GM18861 (cell line): ENCODE data around the gene RTEL1.
A peak's percentile ranks its signal among the peaks of the same experiment; 100 is the strongest.
"Not testable (repeated sequence)": the region's sequence is repeated elsewhere in the genome, so short reads cannot be mapped to it uniquely, and the experiment has no call there.

Source experiments
- ATAC-seq: cut with Tn5 transposase; IDR thresholded peaks from one replicate; pipeline ENCODE4 v1.9.1; 2021; ENCODE audit not compliant: unreplicated experiment

The RTEL1 gene, protein sequence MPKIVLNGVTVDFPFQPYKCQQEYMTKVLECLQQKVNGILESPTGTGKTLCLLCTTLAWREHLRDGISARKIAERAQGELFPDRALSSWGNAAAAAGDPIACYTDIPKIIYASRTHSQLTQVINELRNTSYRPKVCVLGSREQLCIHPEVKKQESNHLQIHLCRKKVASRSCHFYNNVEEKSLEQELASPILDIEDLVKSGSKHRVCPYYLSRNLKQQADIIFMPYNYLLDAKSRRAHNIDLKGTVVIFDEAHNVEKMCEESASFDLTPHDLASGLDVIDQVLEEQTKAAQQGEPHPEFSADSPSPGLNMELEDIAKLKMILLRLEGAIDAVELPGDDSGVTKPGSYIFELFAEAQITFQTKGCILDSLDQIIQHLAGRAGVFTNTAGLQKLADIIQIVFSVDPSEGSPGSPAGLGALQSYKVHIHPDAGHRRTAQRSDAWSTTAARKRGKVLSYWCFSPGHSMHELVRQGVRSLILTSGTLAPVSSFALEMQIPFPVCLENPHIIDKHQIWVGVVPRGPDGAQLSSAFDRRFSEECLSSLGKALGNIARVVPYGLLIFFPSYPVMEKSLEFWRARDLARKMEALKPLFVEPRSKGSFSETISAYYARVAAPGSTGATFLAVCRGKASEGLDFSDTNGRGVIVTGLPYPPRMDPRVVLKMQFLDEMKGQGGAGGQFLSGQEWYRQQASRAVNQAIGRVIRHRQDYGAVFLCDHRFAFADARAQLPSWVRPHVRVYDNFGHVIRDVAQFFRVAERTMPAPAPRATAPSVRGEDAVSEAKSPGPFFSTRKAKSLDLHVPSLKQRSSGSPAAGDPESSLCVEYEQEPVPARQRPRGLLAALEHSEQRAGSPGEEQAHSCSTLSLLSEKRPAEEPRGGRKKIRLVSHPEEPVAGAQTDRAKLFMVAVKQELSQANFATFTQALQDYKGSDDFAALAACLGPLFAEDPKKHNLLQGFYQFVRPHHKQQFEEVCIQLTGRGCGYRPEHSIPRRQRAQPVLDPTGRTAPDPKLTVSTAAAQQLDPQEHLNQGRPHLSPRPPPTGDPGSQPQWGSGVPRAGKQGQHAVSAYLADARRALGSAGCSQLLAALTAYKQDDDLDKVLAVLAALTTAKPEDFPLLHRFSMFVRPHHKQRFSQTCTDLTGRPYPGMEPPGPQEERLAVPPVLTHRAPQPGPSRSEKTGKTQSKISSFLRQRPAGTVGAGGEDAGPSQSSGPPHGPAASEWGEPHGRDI (N-terminal part only)

DNA sequence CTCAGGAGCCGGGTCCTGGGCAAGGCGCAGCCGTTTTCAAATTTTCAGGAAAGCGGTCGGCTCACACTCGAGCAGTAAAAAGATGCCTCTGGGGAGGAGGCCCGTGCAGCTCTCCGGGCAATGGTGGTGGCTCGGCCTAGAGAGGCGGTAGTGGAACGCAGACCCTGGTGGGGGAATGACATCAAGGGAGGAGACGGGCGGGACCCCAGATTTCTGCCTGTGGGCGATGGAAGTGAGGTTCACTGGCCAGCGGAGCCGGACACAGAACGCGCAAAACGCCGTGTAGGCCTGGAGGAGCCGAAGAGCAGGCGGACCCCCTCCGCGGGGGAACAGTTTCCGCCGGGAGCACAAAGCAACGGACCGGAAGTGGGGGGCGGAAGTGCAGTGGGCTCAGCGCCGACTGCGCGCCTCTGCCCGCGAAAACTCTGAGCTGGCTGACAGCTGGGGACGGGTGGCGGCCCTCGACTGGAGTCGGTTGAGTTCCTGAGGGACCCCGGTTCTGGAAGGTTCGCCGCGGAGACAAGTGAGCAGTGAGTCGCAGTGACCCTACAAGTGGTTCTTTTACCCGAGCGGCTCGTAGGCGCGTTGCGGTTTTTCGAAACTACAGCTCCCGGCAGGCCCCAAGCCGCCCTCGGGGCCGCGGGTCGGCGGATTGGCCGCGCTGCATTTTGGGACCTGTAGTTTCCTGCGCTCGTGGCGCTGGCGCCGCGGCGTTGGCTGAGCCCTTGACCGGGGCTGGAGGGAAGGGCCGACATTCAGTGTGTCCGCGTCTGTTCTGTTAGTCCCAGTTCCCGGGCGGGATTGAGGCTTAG is at the start of gene RTEL1:
RTEL1 (plus strand) TSS at position 376 of the 812 bp plus-strand sequence. CDS start 1,091 bp downstream, outside the sequence.
- peak; percentile 58 for ATAC-seq

DNA sequence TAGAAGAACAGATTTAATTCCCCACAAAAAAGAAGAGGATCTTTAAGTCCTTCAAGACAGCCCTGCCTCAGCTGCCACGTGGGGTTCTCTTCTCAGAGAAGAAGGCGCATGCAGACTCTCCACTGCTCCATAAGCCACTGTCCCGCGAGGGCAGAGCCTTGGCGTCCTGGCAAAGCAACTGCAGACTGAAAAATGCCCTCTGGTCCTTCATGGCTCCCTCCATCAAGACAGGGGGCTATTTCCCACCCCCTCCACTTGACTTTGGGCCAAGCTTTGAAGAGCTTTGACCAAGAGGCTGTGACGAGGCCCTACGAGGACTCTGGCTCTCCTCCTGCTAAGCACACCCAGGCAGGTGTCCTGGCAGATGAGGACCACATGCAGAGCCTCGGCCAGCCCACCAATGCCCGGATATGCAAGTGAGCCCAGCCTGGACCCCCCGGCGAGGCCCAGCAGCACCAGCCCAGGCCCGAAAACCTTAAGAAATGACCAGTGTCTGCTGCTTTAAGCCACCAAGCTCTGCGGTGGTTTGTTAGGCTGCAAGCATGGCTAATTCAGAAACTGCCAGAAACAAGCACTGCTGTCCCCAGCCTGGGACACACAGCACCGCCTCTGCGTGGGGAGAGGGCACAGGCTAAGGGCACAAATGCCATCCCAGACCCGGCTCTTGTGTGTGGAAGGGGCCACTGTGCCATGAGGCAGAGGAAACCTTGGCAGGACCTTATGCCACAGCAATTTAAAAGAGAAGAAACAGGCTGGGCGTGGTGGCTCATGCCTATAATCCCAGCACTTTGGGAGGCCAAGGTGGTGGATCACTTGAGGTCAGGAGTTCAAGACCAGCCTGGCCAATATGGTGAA is 47.3 kb upstream of the RTEL1 start:
- no peak for ATAC-seq

DNA sequence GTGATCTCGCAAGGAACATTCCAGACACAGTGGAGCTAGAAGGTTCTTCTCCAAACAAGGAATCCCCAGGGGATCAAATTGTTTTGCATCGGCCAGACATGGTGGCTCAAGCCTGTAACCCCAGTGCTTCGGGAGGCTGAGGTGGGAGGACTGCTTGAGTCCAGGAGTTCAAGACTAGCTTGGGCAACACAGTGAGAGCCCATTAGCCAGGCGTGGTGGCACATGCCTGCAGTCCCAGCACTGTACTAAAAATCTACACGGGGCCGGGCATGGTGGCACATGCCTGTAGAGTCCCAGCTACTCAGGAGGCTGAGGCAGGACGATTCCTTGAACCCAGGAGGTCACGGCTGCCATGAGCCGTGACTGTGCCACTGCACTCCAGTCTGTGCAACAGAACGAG is 46.5 kb upstream of the RTEL1 start:
- no peak for ATAC-seq

DNA sequence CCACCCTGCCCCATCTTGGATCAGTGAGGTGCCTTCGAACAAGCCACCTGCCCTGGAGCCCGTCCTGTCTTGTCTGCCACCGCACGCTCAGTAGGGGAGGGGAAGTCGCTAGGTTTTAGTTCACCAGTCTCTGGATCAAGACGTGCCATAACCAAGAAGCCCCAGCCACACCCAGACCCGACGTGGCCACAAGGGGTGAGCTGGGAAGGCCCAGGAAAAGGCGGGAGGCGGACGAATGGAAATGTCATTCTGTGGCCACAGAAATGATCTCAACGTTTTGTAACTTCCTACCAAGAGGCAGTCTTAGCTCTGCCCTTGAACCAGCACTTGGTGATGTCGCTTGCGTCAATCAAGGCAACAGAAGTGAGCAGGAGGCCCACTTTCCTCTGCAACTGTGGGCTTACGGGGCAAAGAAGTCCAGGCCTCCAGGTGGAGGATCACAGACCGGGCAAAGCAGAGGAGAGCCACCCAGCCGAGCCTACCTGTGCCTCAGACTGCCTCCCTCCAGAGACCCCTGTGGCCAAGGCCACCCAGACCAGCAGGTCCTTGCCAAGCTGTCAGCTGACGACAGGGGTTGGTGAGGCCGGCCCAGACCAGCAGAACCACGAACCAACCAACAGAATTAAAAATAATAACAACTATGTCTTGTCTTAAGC is 45.7 kb upstream of the RTEL1 start:
- no peak for ATAC-seq

DNA sequence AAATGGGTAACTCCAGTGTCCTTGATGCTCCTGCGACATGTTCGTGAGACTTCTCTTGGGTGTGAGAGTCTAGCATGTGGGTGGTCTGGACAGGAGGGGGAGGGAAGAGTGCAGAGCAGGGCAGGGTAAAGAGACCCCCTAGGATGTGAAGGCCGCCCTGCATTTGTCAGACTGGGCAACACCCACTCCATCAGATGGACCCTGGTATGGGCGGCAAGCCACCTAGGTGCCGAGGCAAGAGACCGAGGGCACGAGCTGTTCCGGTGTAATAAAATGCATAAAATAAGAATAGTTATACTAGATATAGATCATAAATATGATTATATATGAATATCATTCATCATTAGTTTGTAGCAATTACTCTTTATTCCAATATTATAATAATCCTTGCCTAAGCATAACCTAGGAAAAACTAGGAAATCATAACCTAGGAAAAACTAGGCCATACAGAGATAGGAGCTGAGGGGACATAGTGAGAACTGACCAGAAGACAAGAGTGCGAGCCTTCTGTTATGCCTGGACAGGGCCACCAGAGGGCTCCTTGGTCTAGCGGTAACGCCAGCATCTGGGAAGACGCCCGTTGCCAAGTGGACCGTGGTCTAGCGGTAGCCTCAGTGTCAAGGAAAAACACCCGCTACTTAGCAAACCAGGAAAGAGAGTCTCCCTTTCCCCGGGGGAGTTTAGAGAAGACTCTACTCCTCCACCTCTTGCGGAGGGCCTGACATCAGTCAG is 44.1 kb upstream of the RTEL1 start:
- ATAC-seq: not testable (repeated sequence)

DNA sequence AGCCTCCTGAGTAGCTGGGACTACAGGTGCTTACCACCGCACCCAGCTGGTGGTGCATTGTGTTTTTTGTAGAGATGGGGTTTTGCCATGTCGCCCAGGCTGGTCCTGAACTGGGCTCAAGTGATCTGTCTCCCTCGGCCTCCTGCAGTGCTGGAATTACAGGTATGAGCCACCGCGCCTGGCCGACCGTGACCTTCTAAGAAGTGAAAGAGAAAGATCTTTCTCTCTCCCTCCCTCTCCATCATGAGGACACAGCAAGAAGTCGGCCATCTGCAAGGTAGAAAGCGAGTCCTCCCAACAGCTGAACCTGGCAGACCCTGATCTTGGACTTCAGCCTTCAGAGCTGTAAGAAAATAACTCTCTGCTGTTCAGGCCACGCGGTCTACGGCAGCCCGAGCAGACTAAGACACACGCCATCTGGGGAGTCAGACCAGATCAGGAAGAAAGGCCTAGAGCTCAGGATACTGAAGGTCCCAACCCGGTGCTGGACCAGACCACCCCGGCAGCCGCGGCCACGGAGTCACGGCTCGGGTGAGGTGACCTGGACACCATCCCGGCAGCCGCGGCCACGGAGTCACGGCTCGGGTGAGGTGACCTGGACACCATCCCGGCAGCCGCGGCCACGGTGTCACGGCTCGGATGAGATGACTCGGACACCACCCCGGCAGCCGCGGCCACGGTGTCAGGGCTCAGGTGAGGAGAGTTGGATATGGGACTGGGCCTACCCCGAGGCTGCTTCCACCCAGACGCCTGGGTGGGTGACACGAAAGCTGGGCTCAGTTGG is 40.8 kb upstream of the RTEL1 start:
- ATAC-seq: no peak

DNA sequence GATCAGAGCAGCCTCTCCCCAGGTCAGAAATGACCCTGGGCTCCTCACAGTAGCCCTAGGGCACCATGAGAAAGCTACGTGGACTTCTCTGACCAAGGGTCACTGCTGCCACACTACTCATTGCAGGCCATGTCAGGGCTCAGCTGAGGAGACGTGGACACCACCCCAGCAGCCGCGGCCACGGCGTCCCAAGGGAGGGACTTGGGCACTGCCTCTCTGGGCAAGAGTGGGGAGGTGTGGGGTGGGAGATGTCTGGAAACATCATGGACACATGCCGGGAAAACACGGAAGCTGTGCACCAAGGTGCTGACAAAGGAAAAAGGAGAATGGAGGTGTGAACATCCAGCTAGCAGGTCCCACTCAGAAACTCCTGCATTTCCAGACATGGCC is 40.2 kb upstream of the RTEL1 start:
- no peak for ATAC-seq

DNA sequence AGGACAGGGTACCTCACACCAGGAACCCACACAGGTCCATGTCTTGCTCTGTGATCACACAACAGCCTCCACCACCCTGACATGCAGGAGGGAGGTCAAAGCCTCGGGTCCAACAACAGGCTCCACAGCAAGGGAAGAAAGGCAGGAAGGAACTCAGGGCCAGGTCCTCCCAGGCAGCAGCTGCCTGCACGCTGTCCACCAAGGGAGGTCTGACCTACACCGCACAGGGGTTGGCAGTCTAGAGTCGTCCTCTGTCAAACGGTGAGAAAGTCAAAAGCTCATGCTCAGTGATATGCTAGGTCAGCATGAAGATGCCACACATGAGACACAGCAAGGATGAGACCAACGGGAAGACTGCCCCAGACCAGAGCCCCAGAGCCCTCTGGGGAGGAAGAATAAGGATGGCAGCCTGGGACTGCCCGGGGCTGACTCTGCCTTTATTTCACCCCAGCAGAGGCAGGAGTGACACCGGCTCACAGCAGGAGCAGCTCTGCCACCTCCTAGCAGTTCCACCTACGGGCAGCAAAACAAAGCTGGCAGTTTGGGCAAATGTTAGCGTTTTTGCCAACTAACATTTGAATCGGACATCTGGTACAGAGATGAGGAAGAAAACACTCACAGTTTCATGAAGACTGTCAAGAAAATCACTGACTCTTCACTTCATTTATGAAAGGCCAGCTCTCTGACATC is 39.7 kb upstream of the RTEL1 start:
- ATAC-seq: no peak

DNA sequence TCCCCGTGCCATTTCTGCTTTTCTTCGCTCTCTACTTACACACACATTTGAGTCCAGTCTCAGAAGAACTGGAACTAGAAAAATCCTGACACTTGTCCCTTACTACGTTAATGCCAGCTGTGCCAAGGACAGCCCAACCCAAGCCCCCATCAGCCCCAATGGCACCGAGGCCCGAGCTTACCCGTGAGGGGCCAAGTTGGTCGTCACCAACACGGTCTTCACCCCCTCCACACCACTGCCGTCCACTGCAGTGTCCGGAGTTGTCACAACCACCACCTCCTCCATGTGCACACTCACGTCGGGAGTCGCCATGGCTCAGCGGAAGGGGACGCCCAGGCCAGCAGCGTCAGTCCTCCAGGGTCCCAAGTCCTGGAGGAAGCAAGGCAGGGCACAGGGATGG is 39.0 kb upstream of the RTEL1 start:
- ATAC-seq: no peak

DNA sequence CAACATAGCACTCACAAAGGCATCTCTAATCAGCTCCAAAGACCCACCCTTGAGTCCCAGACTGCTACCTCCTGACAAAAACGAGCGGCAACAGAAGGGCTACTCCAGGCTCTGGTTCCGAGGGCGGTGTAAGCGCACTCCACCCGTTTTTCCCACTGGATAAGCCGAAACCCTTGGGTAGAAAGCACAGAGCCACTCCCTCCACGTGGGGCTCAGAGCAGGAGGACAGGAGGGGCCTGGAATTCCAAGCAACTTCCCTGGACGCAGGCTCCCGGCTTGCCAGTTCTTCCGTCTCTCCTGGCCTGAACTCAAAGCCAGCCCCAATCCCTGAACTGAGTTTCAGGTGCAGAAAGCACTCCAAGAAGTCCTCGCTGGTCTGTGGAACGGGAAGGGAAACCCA is 38.6 kb upstream of the RTEL1 start:
- ATAC-seq: no peak

DNA sequence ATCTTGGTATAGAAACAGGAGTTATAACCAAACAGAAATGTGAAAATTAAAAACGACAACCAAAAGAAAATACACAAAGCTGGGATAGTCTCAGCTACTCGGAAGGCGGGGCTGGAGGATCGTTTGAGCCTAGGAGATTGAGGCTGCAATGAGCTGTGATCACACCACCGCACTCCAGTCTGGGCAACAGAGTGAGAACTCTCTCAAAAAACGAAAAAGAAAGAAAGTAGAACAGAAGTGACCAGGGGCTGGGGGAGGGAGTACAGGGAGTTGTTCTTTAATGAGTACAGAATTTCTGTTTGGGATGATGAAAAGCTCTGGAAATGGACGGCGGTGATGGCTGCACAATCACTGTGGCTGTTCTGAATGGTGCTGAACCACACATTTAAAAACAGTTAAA is 37.1 kb upstream of the RTEL1 start:
- ATAC-seq: no peak

DNA sequence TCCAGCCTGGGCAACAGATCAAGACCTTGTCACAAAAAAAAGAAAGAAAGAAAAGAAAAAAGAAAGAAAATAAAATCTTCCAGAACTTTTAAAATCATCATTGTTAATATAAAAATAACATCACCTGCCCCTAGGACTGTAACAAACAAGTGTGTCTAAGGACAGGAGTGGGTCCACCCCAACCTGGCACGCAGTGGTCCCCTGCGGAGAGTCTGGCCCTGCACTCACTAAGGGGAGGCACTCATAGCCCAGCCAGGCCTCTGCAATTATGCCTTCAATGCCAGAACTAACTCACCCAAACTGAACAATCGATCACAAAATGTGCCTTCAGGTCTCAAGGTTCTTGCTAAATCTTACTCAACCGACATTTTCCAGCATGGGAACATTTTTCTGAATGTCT is 36.0 kb upstream of the RTEL1 start:
- ATAC-seq: no peak

DNA sequence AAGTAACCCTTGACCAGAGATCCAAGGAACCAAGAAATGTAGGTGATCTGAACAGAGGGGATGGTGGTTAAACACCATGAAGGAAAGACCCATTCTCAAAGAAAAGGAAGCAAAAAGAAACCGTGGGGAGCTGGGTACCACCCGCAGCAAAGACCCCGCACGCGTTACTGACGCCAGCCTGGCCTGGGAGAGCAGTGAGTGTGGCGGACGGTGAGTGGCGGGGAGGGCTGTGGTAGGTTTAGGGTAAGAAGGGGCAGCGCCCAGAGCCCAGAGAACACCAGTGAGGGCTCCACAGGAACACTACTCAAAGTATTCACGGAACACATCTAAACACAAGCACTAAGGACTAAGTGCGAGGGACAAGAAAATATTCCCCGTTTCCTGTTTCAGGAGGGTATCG is 35.4 kb upstream of the RTEL1 start:
- no peak for ATAC-seq

DNA sequence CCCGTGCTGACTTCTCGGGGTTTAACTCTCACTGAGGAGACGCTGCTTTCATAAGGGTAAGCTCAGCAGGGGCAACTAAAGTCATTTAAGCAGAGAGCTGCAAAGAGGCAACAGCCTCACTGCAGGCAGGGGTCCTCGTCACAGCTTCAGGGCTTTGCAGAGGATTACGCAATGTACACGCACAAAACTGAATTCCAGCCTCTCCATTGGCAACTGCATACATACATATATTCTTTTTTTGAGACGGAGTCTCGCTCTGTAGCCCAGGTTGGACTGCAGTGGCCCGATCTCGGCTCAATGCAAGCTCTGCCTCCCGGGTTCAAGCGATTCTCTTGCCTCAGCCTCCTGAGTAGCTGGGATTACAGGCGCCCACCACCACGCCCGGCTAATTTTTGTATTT is 33.6 kb upstream of the RTEL1 start:
- no peak for ATAC-seq

DNA sequence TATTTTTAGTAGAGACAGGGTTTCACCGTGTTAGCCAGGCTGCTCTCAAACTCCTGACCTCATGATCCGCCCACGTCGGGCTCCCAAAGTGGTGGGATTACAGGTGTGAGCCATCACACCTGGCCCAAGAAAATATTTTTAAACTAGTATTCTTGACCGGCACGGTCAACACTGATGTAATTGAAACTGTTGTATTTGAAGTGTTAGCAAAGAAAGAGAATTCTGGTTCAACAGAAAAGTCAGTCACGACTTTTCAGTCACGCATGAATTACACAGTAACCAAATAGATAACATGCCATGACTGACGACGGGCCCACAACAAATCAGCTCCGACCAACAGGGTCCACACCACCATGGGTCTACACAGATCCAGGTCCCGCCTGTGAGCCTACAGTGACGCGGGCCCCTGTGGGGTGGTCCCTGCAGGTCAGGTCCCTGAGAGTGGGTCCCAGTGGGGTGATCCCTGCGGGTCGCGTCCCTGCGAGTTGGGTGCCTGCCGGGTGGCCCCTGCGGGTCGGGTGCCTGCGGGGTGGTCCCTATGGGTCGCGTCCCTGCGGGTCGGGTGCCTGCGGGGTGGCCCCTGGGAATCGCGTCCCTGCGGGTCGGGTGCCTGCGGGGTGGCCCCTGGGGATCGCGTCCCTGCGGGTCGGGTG is 32.2 kb upstream of the RTEL1 start:
- ATAC-seq: no peak

DNA sequence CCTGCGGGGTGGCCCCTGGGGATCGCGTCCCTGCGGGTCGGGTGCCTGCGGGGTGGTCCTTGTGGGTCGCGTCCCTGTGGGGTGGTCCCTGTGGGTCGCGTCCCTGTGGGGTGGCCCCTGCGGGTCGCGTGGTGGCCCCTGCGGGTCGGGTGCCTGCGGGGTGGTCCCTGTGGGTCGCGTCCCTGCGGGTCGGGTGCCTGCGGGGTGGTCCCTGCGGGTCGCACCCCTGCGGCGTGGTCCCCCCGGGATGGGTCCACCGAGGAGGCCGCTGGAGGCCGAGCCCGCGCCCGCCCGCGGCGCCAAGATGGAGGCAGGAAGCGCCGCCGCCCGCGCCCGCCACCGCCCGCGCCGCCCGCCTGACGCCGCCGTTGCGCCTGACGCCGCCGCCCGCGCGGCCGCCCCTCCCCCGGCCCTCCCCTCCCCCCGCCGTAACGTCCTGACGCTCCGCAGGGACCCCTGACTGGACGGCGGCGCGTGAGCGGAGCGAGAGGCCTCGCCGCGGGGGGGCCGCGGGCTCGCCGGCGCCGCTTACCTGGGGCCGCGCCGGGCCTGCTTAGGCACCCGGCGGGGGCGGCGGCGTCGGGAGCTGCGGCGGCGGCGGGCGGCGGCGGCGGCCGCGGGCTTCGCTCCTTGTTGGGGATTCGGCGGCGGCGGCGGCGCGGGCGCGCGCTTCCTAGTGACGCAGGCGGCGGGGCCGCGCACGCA is 31.5 kb upstream of the RTEL1 start, which contains the start of gene GMEB2:
GMEB2 (minus strand) TSS at position 678 of the 705 bp plus-strand sequence. CDS start 7,704 bp downstream, outside the sequence.
- ATAC-seq: peak; percentile 27
